HG03575 (cell line): ENCODE results near the gene BTF3.
"Not testable (repeated sequence)": the region's sequence is repeated elsewhere in the genome, so short reads cannot be mapped to it uniquely, and the experiment has no call there.

Source experiments
- ATAC-seq: cut with Tn5 transposase; IDR thresholded peaks from one replicate; pipeline ENCODE4 v1.9.1; 2021; ENCODE audit not compliant: unreplicated experiment, insufficient number of reproducible peaks, low FRiP score; ENCODE audit errors: extremely low read depth

Gene BTF3

GRCh38 chr5:73483676-73484075 is 14.6 kb upstream of the BTF3 start:
- ATAC-seq, result no peak

GRCh38 chr5:73484511-73484910 is 13.7 kb upstream of the BTF3 start:
- no peak for ATAC-seq

GRCh38 chr5:73485715-73486114 is 12.5 kb upstream of the BTF3 start:
- ATAC-seq, result no peak

GRCh38 chr5:73486119-73486899 is 11.9 kb upstream of the BTF3 start:
- no peak for ATAC-seq

- not testable (repeated sequence) for ATAC-seq
These were observed 11.0 kb upstream of the BTF3 start for GRCh38 chr5:73487257-73487656.

- ATAC-seq, result no peak
These were observed 10.4 kb upstream of the BTF3 start for GRCh38 chr5:73487815-73488214.

- no peak for ATAC-seq
These were observed 9.4 kb upstream of the BTF3 start for GRCh38 chr5:73488806-73489205.

GRCh38 chr5:73490088-73490487 is 8.2 kb upstream of the BTF3 start:
- no peak for ATAC-seq

- no peak for ATAC-seq
These were observed 7.1 kb upstream of the BTF3 start for GRCh38 chr5:73491155-73491554.

- no peak for ATAC-seq
These were observed 4.8 kb upstream of the BTF3 start for GRCh38 chr5:73493421-73493820.

GRCh38 chr5:73494721-73495120 is 3.5 kb upstream of the BTF3 start:
- ATAC-seq, result no peak

- ATAC-seq, result no peak
These were observed 2.4 kb upstream of the BTF3 start for GRCh38 chr5:73495772-73496335.

- no peak for ATAC-seq
These were observed 1.2 kb upstream of the BTF3 start for GRCh38 chr5:73496984-73497457.

- ATAC-seq, result no peak
These were observed 665 bp upstream of the BTF3 start for GRCh38 chr5:73497497-73498056.

- ATAC-seq, result no peak
These were observed 945 bp downstream of the BTF3 start for GRCh38 chr5:73499187-73499586.

GRCh38 chr5:73499756-73500155 is 1.5 kb downstream of the BTF3 start:
- ATAC-seq, result no peak

GRCh38 chr5:73501406-73501805 is 3.2 kb downstream of the BTF3 start:
- ATAC-seq, result no peak

GRCh38 chr5:73506459-73506955 is 8.3 kb downstream of the BTF3 start:
- ATAC-seq, result no peak

GRCh38 chr5:73507062-73507461 is 8.8 kb downstream of the BTF3 start:
- no peak for ATAC-seq

- ATAC-seq, result not testable (repeated sequence)
These were observed 10.3 kb downstream of the BTF3 start for GRCh38 chr5:73508521-73508920.
